Endothelial cell of umbilical vein (primary cell): ENCODE data around the gene NEK8. TPM values are rescaled to one million over a fixed set of nuclear protein-coding genes. Genes with fewer than 3 reads are reported as not detected.

Source experiments
- BruUV-seq: library from RNA; stranded (reverse); fragments of 400-500 nt; replicated peaks from 2 replicates; lab custom pipeline; 2021; lab: Mats Ljungman, UMichigan
- CTCF ChIA-PET: fragments of 300-600, 350-600 bp; sonication (Branson Sonifier 250); formaldehyde crosslinking; loops from one replicate; lab custom pipeline; 2021; ENCODE audit warnings: antibody characterized with exemption, inconsistent platforms; lab: Charles Lee
- POLR2A ChIA-PET: fragments of 300-600, 350-600 bp; sonication (Branson Sonifier 250); formaldehyde crosslinking; loops from one replicate; lab custom pipeline; 2021; ENCODE audit warnings: antibody characterized with exemption, inconsistent platforms; lab: Charles Lee
- DNase-seq: peaks from one replicate; pipeline ENCODE4 v3.0.0-alpha.2; 2011; ENCODE audit warnings: low read depth, low spot score
- FAIRE-seq: peaks from 2 replicates; lab custom pipeline; 2011; peaks lifted over from hg19 to GRCh38; lab: Jason Lieb, UNC
- H2AFZ ChIP-seq: 2 replicates; pipeline ENCODE4 v1.6.0; 2012; ENCODE audit warnings: low read depth, low read length, control low read depth, inconsistent platforms
- H3K27ac ChIP-seq: 2 replicates; pipeline ENCODE4 v1.5.1; 2011; ENCODE audit warnings: low read depth, mild to moderate bottlenecking, control low read depth, low read length, moderate library complexity; ENCODE audit not compliant: insufficient read depth
- H3K27me3 ChIP-seq, 2 experiments: 2 replicates each; pipeline versions ENCODE4 v1.6.0 to v1.6.1; 2011; ENCODE audit warnings: low read length in 2 of 2, mixed read lengths in 1 of 2; ENCODE audit not compliant: control insufficient read depth in 2 of 2, insufficient read depth in 2 of 2
- H3K36me3 ChIP-seq, 2 experiments: 2 replicates in 1 of 2; 3 replicates in 1 of 2; pipeline ENCODE4 v1.5.1; 2011; ENCODE audit warnings: low read length in 2 of 2, mild to moderate bottlenecking in 1 of 2, moderate library complexity in 1 of 2; ENCODE audit not compliant: control insufficient read depth in 2 of 2, insufficient read depth in 2 of 2; ENCODE audit errors: extremely low read depth in 1 of 2
- H3K4me1 ChIP-seq: 3 replicates; pipeline ENCODE4 v1.5.1; 2011; ENCODE audit warnings: mild to moderate bottlenecking, low read length; ENCODE audit not compliant: control insufficient read depth, insufficient read depth; ENCODE audit errors: extremely low read depth
- H3K4me2 ChIP-seq: 2 replicates; pipeline ENCODE4 v1.6.1; 2011; ENCODE audit warnings: low read length, control low read depth, mixed read lengths; ENCODE audit not compliant: insufficient read depth
- H3K4me3 ChIP-seq, 3 experiments: fragments of 200-600 bp in 1 of 3; sonication (generic), shearing (Covaris generic) in 1 of 3; replicated peaks in 1 of 3; 2 replicates each; pipeline ENCODE4 v1.5.1; 2011 to 2016; ENCODE audit warnings: control low read depth in 3 of 3, low read length in 3 of 3, mild to moderate bottlenecking in 2 of 3, inconsistent platforms in 1 of 3, low read depth in 1 of 3, moderate library complexity in 1 of 3; ENCODE audit not compliant: insufficient read depth in 1 of 3
- H3K79me2 ChIP-seq: 2 replicates; pipeline ENCODE4 v1.6.0; 2012; ENCODE audit warnings: low read length, inconsistent platforms; ENCODE audit not compliant: control insufficient read depth, insufficient read depth
- H3K9ac ChIP-seq: replicated peaks from 2 replicates; pipeline ENCODE3; 2011; ENCODE audit warnings: low read length, control low read depth; ENCODE audit not compliant: insufficient read depth; ENCODE audit errors: extremely low read depth
- H3K9me1 ChIP-seq: replicated peaks from 3 replicates; pipeline ENCODE4 v1.6.0; 2011; ENCODE audit warnings: mild to moderate bottlenecking, low read length; ENCODE audit not compliant: control insufficient read depth, insufficient read depth; ENCODE audit errors: extremely low read depth
- H3K9me3 ChIP-seq: replicated peaks from 2 replicates; pipeline ENCODE4 v1.5.1; 2012; ENCODE audit warnings: low read length, inconsistent platforms; ENCODE audit not compliant: control insufficient read depth, insufficient read depth
- H4K20me1 ChIP-seq: replicated peaks from 2 replicates; pipeline ENCODE3; 2011; ENCODE audit warnings: mild to moderate bottlenecking, low read length; ENCODE audit not compliant: control insufficient read depth, insufficient read depth; ENCODE audit errors: extremely low read depth
- CTCF ChIP-seq, 2 donors: IDR thresholded peaks; 1 replicate in 1 of 2; 2 replicates in 1 of 2; pipeline ENCODE4 v1.5.1; 2011; ENCODE audit warnings: low read length in 2 of 2, mild to moderate bottlenecking in 2 of 2, moderate library complexity in 2 of 2, control low read depth in 1 of 2, inconsistent platforms in 1 of 2, low read depth in 1 of 2; ENCODE audit not compliant: insufficient read depth in 1 of 2; ENCODE audit errors: extremely low read depth in 1 of 2
- EZH2 ChIP-seq: IDR thresholded peaks from 2 replicates; pipeline ENCODE4 v1.6.1; 2012; ENCODE audit warnings: borderline replicate concordance, low read depth, mild to moderate bottlenecking, moderate library complexity, low read length, inconsistent platforms; ENCODE audit not compliant: severe bottlenecking
- FOS ChIP-seq: IDR thresholded peaks from 2 replicates; pipeline ENCODE4 v1.6.1; 2011; ENCODE audit warnings: mild to moderate bottlenecking, low read length, moderate library complexity, borderline replicate concordance; ENCODE audit not compliant: insufficient read depth
- GATA2 ChIP-seq: IDR thresholded peaks from 2 replicates; pipeline ENCODE4 v1.7.0; 2011; ENCODE audit warnings: low read depth, mild to moderate bottlenecking, moderate library complexity, mixed read lengths, low read length; ENCODE audit not compliant: insufficient read length, insufficient read depth
- JUN ChIP-seq: IDR thresholded peaks from 2 replicates; pipeline ENCODE4 v1.6.1; 2011; ENCODE audit warnings: borderline replicate concordance, low read depth; ENCODE audit not compliant: insufficient read length, insufficient read depth
- MAX ChIP-seq: IDR thresholded peaks from 2 replicates; pipeline ENCODE4 v1.6.1; 2011; ENCODE audit not compliant: insufficient read depth, insufficient read length
- MYC ChIP-seq: IDR thresholded peaks from one replicate; pipeline ENCODE4 v1.6.1; 2011; ENCODE audit warnings: mild to moderate bottlenecking, low read depth, low read length
- POLR2A ChIP-seq: IDR thresholded peaks from 2 replicates; pipeline ENCODE4 v1.6.1; 2012; ENCODE audit warnings: low read depth, mild to moderate bottlenecking, control low read depth, low read length
- POLR2AphosphoS5 ChIP-seq: IDR thresholded peaks from 2 replicates; pipeline ENCODE4 v1.6.1; 2012; ENCODE audit warnings: low read depth, mild to moderate bottlenecking, control low read depth, low read length, moderate library complexity; ENCODE audit not compliant: insufficient read depth
- dilution Hi-C: fragments of 300-500 bp; cut with MboI; formaldehyde crosslinking; loops from one replicate; pipeline ENCODE4 v1.15.0; 2019; ENCODE audit warnings: low sequenced_read_pairs; ENCODE audit not compliant: extremely low pct_ligation_motif_present
- intact Hi-C: fragments of 100-400 bp; cut with micrococcal nuclease; formaldehyde crosslinking; loops from one replicate; pipeline ENCODE4 v1.10.0; 2022
- polyA plus RNA-seq, 4 experiments: library from polyadenylated mRNA; depleted of rRNA in 3 of 4; stranded (reverse) in 3 of 4; unstranded in 1 of 4; fragments of >200 nt; gene quantifications; 2 replicates each; pipeline versions ENCODE4 v1.2.1 to v1.2.3, GENCODE V29; 2011 to 2012; ENCODE audit warnings: missing spikeins in 1 of 4
- total RNA-seq: library from RNA; stranded (reverse); gene quantifications from 2 replicates; pipeline ENCODE4 v1.2.3, GENCODE V29; 2021

NEK8 gene
- total and polyA plus RNA-seq, 2 donors (not counting 3 experiments of a cell fraction or from before 2014, with no cell fraction given), result 3.1 to 3.2 TPM

GRCh38 chr17:28724500-28725165, 4.0 kb upstream of the NEK8 start:
- no TSS peak for BruUV-seq
- Histone ChIP-seq H3K9me1 (no peaks in the 10 kb centered on the region), H2AFZ (no peak overlapping the region), H3K4me2 (no peak overlapping the region), H3K36me3 (peaks cover 17 to 19% of the 10 kb centered on the region in 2 experiments), H3K4me1 (peaks cover 42% of the 10 kb centered on the region), H3K9me3 (no peaks in the 10 kb centered on the region), H3K27me3 (no peaks in the 10 kb centered on the region), H3K79me2 (peaks cover 38% of the 10 kb centered on the region), H3K9ac (no peak overlapping the region), H4K20me1 (no peaks in the 10 kb centered on the region), H3K4me3 (no peak overlapping the region), H3K27ac (no peak overlapping the region)
- dilution Hi-C loops (no loop called here), intact Hi-C loops (no loop called here)
- FAIRE-seq (no peak), DNase-seq (no peak)
- POLR2A ChIA-PET, result interaction anchor here (4.7 kb wide), 1 partner anchor 23 kb away, joined by 45 read pairs; no protein-coding TSS in a partner anchor
- CTCF ChIA-PET, result interaction anchor here (2.9 to 13.7 kb wide), 3 partner anchors 22 to 392 kb away, joined by 44 to 602 read pairs (median 249); partner anchors contain the start of genes PHF12 and TRAF4
- no peak for TF ChIP-seq CTCF (IDR thresholded peaks at IDR 0.05; ENCODE audit: extremely low read depth in 1 of 2, insufficient read depth in 1 of 2, low read depth in 1 of 2, low read length in 2 of 2)
- no peak for TF ChIP-seq MAX
- no peak for TF ChIP-seq POLR2A
- TF ChIP-seq JUN, result no peak
- no peak for TF ChIP-seq EZH2
- TF ChIP-seq GATA2, result no peak
- TF ChIP-seq POLR2AphosphoS5, result no peak
- no peak for TF ChIP-seq MYC
- TF ChIP-seq FOS, result no peak
